GM23338 (cell line): ENCODE results near the gene FIGN. TPM values are rescaled to one million over a fixed set of nuclear protein-coding genes. Genes with fewer than 3 reads are reported as not detected.
A peak's percentile ranks its signal among the peaks of the same experiment; 100 is the strongest.

Experiments used
- ATAC-seq: fragments of 200-7000 bp; cut with Tn5 transposase; 3 replicates; pipeline ENCODE4 v1.9.1; 2020
- DNase-seq: peaks from one replicate; pipeline ENCODE4 v3.0.0-alpha.2; 2015; ENCODE audit warnings: low spot score
- H2AFZ ChIP-seq: fragments of 200-600 bp; sonication (generic); 2 replicates; pipeline ENCODE4 v1.8.0; 2016; ENCODE audit warnings: antibody characterized with exemption, mild to moderate bottlenecking, moderate library complexity
- H3F3A ChIP-seq: fragments of 200-600 bp; sonication (generic); replicated peaks from 2 replicates; pipeline ENCODE4 v1.8.0; 2017; ENCODE audit warnings: antibody characterized with exemption, mixed run types, low read depth
- H3K27ac ChIP-seq: fragments of 200-600 bp; sonication (generic); 2 replicates; pipeline ENCODE4 v1.6.1; 2016; ENCODE audit warnings: low read depth
- H3K27me3 ChIP-seq: fragments of 200-600 bp; sonication (generic); 2 replicates; pipeline ENCODE4 v1.8.0; 2016; ENCODE audit warnings: mild to moderate bottlenecking, mixed run types, moderate library complexity; ENCODE audit not compliant: insufficient read depth
- H3K36me3 ChIP-seq: fragments of 200-600 bp; sonication (generic); 2 replicates; pipeline ENCODE4 v1.8.0; 2016; ENCODE audit warnings: mild to moderate bottlenecking; ENCODE audit not compliant: insufficient read depth
- H3K4me1 ChIP-seq: fragments of 200-600 bp; sonication (generic); 2 replicates; pipeline ENCODE4 v1.8.0; 2016; ENCODE audit warnings: mild to moderate bottlenecking, moderate library complexity; ENCODE audit not compliant: insufficient read depth
- H3K4me2 ChIP-seq: fragments of 200-600 bp; sonication (generic); 2 replicates; pipeline ENCODE4 v1.7.1; 2017; ENCODE audit warnings: mixed run types
- H3K4me3 ChIP-seq: fragments of 200-600 bp; sonication (generic); 2 replicates; pipeline ENCODE4 v1.6.1; 2016; ENCODE audit warnings: mixed run types
- H3K79me2 ChIP-seq: fragments of 200-600 bp; sonication (generic); replicated peaks from 2 replicates; pipeline ENCODE4 v1.8.0; 2017; ENCODE audit warnings: mild to moderate bottlenecking; ENCODE audit not compliant: insufficient read depth
- H3K9me2 ChIP-seq: fragments of 200-600 bp; sonication (generic); 2 replicates; pipeline ENCODE4 v1.8.0; 2017; ENCODE audit not compliant: insufficient read depth
- H4K20me1 ChIP-seq: fragments of 200-600 bp; sonication (generic); replicated peaks from 2 replicates; pipeline ENCODE4 v1.8.0; 2017; ENCODE audit warnings: mild to moderate bottlenecking; ENCODE audit not compliant: insufficient read depth
- H3K27ac Mint-ChIP-seq: 2 replicates; pipeline ENCODE4 v1.8.0; 2020; ENCODE audit warnings: inconsistent platforms, mild to moderate bottlenecking, moderate library complexity, mixed read lengths
- H3K27me3 Mint-ChIP-seq: 3 replicates; pipeline ENCODE4 v1.8.0; 2022; ENCODE audit warnings: low read depth, mild to moderate bottlenecking, moderate library complexity, mixed read lengths, inconsistent platforms; ENCODE audit not compliant: insufficient read depth, poor library complexity
- H3K36me3 Mint-ChIP-seq: 3 replicates; pipeline ENCODE4 v1.8.0; 2021; ENCODE audit warnings: low read depth, mild to moderate bottlenecking, inconsistent platforms, moderate library complexity, mixed read lengths
- H3K4me1 Mint-ChIP-seq: 3 replicates; pipeline ENCODE4 v1.8.0; 2020; ENCODE audit warnings: mild to moderate bottlenecking, inconsistent platforms, mixed read lengths
- H3K4me3 Mint-ChIP-seq: 3 replicates; pipeline ENCODE4 v1.8.0; 2021; ENCODE audit warnings: moderate library complexity, mild to moderate bottlenecking, inconsistent platforms, mixed read lengths
- H3K9me3 Mint-ChIP-seq: 3 replicates; pipeline ENCODE4 v1.8.0; 2020; ENCODE audit warnings: moderate library complexity, mild to moderate bottlenecking, inconsistent platforms, mixed read lengths
- CREB1 ChIP-seq: fragments of 250-450 bp; sonication (Bioruptor Pico); IDR thresholded peaks from 2 replicates; pipeline ENCODE4 v1.5.0; 2020; ENCODE audit warnings: low read depth, mild to moderate bottlenecking, moderate library complexity
- CTCF ChIP-seq, 2 experiments: fragments of 200-600 bp in 1 of 2; sonication (generic) in 1 of 2; conservative IDR thresholded peaks; 2 replicates each; pipeline versions ENCODE4 v1.5.1 to v1.6.1; 2016 to 2017; ENCODE audit warnings: antibody characterized with exemption in 2 of 2, low read depth in 2 of 2, mild to moderate bottlenecking in 2 of 2, moderate library complexity in 1 of 2
- EZH2phosphoT487 ChIP-seq: fragments of 200-600 bp; sonication (generic); IDR thresholded peaks from one replicate; pipeline ENCODE4 v1.8.1; 2018; ENCODE audit warnings: antibody characterized with exemption; ENCODE audit not compliant: unreplicated experiment
- JUNB ChIP-seq: IDR thresholded peaks from one replicate; pipeline ENCODE4 v1.6.1; 2016; ENCODE audit warnings: antibody characterized with exemption; ENCODE audit not compliant: unreplicated experiment
- NANOG ChIP-seq: IDR thresholded peaks from 2 replicates; pipeline ENCODE4 v1.6.1; 2016; ENCODE audit warnings: antibody characterized with exemption, borderline replicate concordance
- POLR2AphosphoS5 ChIP-seq: IDR thresholded peaks from 2 replicates; pipeline ENCODE4 v1.6.1; 2016; ENCODE audit warnings: antibody characterized with exemption, low read depth
- ZNF114 ChIP-seq: fragments of 250-450 bp; sonication (Bioruptor Pico); IDR thresholded peaks from 2 replicates; pipeline ENCODE4 v1.5.0; 2020; ENCODE audit warnings: mild to moderate bottlenecking, moderate library complexity
- ZNF331 ChIP-seq: fragments of 250-450 bp; sonication (Bioruptor Pico); IDR thresholded peaks from 2 replicates; pipeline ENCODE4 v1.5.0; 2020; ENCODE audit warnings: low read depth, mild to moderate bottlenecking, moderate library complexity
- polyA plus RNA-seq: library from polyadenylated mRNA; unstranded; fragments of >200 nt; fragmentation: Nextera tagmentation; extraction: Ambion mirVana; gene quantifications from 2 replicates; pipeline ENCODE4 v1.2.1, GENCODE V29; 2016
- total RNA-seq: library from RNA; depleted of rRNA; stranded (reverse); fragments of >200 nt; shearing (Covaris generic); gene quantifications from 2 replicates; pipeline ENCODE4 v1.2.3, GENCODE V29; 2014
- TF ChIP-seq, protein P1 (sequence below): IDR thresholded peaks from one replicate; pipeline ENCODE4 v1.6.1; 2018; ENCODE audit warnings: antibody characterized with exemption; ENCODE audit not compliant: unreplicated experiment

FIGN gene
- total and polyA plus RNA-seq, 2 experiments from 2014 or later, result 17.2 to 23.6 TPM

DNA sequence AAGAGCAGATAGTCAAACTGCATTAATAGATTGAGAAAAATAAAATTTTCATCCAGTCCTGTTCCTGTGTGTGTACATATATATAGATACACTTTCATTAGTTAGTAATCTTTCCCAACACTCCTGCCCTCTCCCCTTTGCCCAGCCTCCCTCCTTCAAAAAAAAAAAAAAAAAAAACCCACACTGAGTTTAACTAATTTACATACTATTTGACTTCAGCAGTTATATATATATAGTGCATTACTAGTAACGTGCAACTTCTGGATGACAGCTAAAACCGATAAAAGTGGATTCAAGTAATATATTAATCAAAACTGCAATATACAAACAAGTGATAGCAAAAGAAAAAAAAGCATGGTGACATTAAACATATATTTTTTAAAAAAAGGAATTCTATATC, 1.4 kb downstream of the FIGN start:
- H3K4me2 ChIP-seq, result peak overlapping the region; percentile 88
- peak overlapping the region; percentile 80 for H3K4me3 ChIP-seq
- no peak overlapping the region for H2AFZ ChIP-seq
- H3K27ac ChIP-seq, result no peak overlapping the region
- H3K27me3 Mint-ChIP-seq, result peaks cover 4% of the 10 kb centered on the region
- no peaks in the 10 kb centered on the region for H3K36me3 ChIP-seq
- peaks cover 43% of the 10 kb centered on the region for H3K4me1 ChIP-seq
- no peak for ATAC-seq
- no peaks in the 10 kb centered on the region for H3K36me3 Mint-ChIP-seq
- H3K79me2 ChIP-seq, result peaks cover 61% of the 10 kb centered on the region
- H3K4me1 Mint-ChIP-seq, result peaks cover 50% of the 10 kb centered on the region
- no peak for DNase-seq
- H3K27me3 ChIP-seq, result no peaks in the 10 kb centered on the region
- TF ChIP-seq, protein P1, sequence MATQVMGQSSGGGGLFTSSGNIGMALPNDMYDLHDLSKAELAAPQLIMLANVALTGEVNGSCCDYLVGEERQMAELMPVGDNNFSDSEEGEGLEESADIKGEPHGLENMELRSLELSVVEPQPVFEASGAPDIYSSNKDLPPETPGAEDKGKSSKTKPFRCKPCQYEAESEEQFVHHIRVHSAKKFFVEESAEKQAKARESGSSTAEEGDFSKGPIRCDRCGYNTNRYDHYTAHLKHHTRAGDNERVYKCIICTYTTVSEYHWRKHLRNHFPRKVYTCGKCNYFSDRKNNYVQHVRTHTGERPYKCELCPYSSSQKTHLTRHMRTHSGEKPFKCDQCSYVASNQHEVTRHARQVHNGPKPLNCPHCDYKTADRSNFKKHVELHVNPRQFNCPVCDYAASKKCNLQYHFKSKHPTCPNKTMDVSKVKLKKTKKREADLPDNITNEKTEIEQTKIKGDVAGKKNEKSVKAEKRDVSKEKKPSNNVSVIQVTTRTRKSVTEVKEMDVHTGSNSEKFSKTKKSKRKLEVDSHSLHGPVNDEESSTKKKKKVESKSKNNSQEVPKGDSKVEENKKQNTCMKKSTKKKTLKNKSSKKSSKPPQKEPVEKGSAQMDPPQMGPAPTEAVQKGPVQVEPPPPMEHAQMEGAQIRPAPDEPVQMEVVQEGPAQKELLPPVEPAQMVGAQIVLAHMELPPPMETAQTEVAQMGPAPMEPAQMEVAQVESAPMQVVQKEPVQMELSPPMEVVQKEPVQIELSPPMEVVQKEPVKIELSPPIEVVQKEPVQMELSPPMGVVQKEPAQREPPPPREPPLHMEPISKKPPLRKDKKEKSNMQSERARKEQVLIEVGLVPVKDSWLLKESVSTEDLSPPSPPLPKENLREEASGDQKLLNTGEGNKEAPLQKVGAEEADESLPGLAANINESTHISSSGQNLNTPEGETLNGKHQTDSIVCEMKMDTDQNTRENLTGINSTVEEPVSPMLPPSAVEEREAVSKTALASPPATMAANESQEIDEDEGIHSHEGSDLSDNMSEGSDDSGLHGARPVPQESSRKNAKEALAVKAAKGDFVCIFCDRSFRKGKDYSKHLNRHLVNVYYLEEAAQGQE, result no peak
- no peak for TF ChIP-seq EZH2phosphoT487
- TF ChIP-seq CTCF (conservative IDR thresholded peaks at IDR 0.05; ENCODE audit: low read depth in 2 of 2), result no peak
- no peak for TF ChIP-seq ZNF331
- no peak for TF ChIP-seq CREB1 (CRISPR knock-in tag)
- no peak for TF ChIP-seq POLR2AphosphoS5
- H4K20me1 ChIP-seq, result no peaks in the 10 kb centered on the region
- H3K27ac Mint-ChIP-seq, result no peak overlapping the region
- no peaks in the 10 kb centered on the region for H3F3A ChIP-seq
- peak overlapping the region; percentile 91 for H3K4me3 Mint-ChIP-seq
- H3K9me3 Mint-ChIP-seq, result no peaks in the 10 kb centered on the region
- no peaks in the 10 kb centered on the region for H3K9me2 ChIP-seq

- H3K27ac Mint-ChIP-seq, result no peak overlapping the region
- TF ChIP-seq POLR2AphosphoS5 (no peak), NANOG (no peak), JUNB (no peak), ZNF331 (no peak), EZH2phosphoT487 (no peak), ZNF114 (CRISPR knock-in tag) (no peak), CREB1 (CRISPR knock-in tag) (no peak), CTCF (conservative IDR thresholded peaks at IDR 0.05; ENCODE audit: low read depth in 2 of 2) (no peak)
Observed at GRCh38 chr2:163733956-163734355, 1.9 kb downstream of the FIGN start.

More at GRCh38 chr2:163733956-163734355, 1.9 kb downstream of the FIGN start:
- no peaks in the 10 kb centered on the region for H3K9me3 Mint-ChIP-seq
- Histone ChIP-seq H3K4me3 (peak overlapping the region; percentile 80), H3K4me1 (peaks cover 43% of the 10 kb centered on the region), H3K36me3 (no peaks in the 10 kb centered on the region), H3F3A (no peaks in the 10 kb centered on the region), H3K27ac (no peak overlapping the region), H4K20me1 (no peaks in the 10 kb centered on the region), H2AFZ (no peak overlapping the region), H3K27me3 (no peaks in the 10 kb centered on the region), H3K79me2 (peaks cover 65% of the 10 kb centered on the region), H3K4me2 (peak overlapping the region; percentile 88), H3K9me2 (no peaks in the 10 kb centered on the region)
- peaks cover 50% of the 10 kb centered on the region for H3K4me1 Mint-ChIP-seq
- H3K27me3 Mint-ChIP-seq, result peaks cover 3% of the 10 kb centered on the region
- H3K36me3 Mint-ChIP-seq, result no peaks in the 10 kb centered on the region
- ATAC-seq (no peak), DNase-seq (no peak)
- H3K4me3 Mint-ChIP-seq, result peak overlapping the region; percentile 91
